Muscle layer of colon (tissue), 2 donors: ENCODE measurements around the gene H1-8.

Source experiments
- H3K27ac ChIP-seq: one replicate; pipeline ENCODE4 v1.7.0; 2013; ENCODE audit warnings: low read depth, mild to moderate bottlenecking, low read length, moderate library complexity
- H3K27me3 ChIP-seq, 2 donors: one replicate each; pipeline ENCODE4 v1.7.0; 2013; ENCODE audit warnings: low read length in 2 of 2, mild to moderate bottlenecking in 2 of 2; ENCODE audit not compliant: insufficient read depth in 2 of 2, control insufficient read depth in 1 of 2
- H3K36me3 ChIP-seq: one replicate; pipeline ENCODE4 v1.7.0; 2013; ENCODE audit warnings: mild to moderate bottlenecking, low read length; ENCODE audit not compliant: insufficient read depth
- H3K4me1 ChIP-seq: one replicate; pipeline ENCODE4 v1.7.0; 2013; ENCODE audit warnings: mild to moderate bottlenecking, low read length; ENCODE audit not compliant: insufficient read depth
- H3K4me3 ChIP-seq, 2 donors: one replicate each; pipeline ENCODE4 v1.7.0; 2013; ENCODE audit warnings: low read length in 2 of 2, low read depth in 1 of 2, mild to moderate bottlenecking in 1 of 2, moderate library complexity in 1 of 2
- H3K9ac ChIP-seq: one replicate; pipeline ENCODE4 v1.7.0; 2013; ENCODE audit warnings: low read length
- H3K9me3 ChIP-seq: one replicate; pipeline ENCODE4 v1.7.0; 2013; ENCODE audit warnings: mild to moderate bottlenecking, low read length
- donor health status: abdominal sarcoma.
- donor health status: Adenocarcinoma of cecum.

Gene H1-8

DNA sequence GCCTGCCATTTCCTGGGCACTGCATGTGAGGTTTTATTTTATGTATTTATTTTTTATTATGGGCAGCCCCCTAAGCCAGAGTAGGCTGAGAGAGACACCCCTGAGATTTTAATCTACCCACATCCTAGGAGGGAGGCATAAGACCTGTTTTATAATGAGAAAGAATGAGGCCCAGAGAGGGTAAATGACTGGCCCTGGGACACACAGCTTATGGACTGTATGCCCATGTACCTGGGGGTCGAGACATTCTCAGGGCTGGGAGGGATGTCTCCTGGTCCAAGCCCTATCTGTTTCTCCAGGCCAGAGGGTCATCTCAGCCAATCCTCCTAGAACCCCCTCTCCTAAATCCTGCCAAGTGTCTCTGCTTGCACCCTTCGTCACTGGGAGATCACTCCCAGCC, 57.4 kb downstream of the H1-8 start:
- H3K4me1 ChIP-seq: peaks cover 73% of the 10 kb centered on the region

More for the DNA sequence above, 57.4 kb downstream of the H1-8 start:
- Histone ChIP-seq H3K4me3 (no peak overlapping the region), H3K36me3 (no peaks in the 10 kb centered on the region), H3K9ac (no peak overlapping the region), H3K27ac (peak overlapping the region; percentile 13), H3K9me3 (no peaks in the 10 kb centered on the region), H3K27me3 (peaks cover 0 to 6% of the 10 kb centered on the region in 2 donors)
